ENCODE measurements around the gene MAN2A1.
"Not testable (repeated sequence)": the region's sequence is repeated elsewhere in the genome, so short reads cannot be mapped to it uniquely, and the experiment has no call there.

Gene MAN2A1

DNA sequence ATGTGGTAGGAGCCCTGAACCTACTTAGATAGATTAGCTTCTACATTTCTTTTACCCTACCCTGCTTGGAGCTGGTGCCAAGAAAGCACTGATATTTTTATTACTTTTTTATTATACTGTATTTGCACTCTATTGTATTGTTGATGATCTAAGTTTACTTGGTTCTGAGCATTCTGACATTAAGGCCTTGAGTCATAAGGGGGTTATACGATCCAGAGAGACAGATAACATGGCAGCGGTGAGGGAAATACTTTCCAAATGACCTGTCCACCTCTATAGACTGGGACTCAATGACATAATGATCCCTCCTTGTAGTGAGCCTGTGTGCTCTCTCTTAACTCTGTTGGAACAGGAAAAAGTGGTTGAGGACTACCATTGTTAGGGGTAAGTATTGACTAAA lies 176.3 kb downstream of the MAN2A1 start:
- DNase-seq (ENCODE audit: low read depth in 2 of 2) = no peak

DNA sequence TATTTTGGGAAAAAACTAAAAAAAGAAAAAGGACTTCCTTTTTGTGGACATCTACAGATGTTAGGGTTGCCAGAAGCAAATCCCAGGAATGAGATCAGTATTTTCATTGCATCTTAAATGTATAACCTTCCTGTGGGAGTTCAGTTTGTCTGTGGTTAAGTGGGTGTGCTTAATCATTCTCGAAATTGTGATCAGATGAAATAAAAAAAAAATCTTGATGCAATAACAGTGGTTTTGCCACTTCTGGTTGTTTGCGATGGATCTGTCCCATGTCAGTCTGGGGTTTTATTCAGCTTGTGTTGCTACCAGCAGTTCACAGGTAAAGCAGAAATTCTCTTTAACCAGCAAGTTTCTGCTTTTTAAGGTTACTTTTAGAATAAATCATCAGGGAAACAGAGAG lies 179.0 kb downstream of the MAN2A1 start:
- DNase-seq (ENCODE audit: low read depth in 2 of 2) = no peak

DNA sequence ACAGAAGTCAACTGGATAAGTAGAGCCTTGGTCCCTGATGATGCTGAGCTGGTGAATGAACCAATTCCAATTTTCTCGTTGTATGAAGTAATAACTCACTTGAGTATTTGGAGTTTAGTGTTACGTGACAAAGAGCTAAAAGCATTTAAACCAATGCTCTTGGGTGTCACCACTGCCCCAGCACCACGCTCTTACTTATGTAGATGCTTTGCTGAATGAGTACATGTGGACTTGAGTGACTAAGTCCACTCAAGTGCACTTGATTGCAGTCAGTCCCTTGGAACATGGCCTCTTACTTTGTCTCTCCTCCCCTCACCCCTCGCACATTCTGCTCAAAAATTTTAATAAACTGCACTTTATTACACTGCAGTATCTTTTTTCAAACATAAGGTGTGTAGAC lies 184.0 kb downstream of the MAN2A1 start:
- no peak for DNase-seq (ENCODE audit: low read depth in 2 of 2)

DNA sequence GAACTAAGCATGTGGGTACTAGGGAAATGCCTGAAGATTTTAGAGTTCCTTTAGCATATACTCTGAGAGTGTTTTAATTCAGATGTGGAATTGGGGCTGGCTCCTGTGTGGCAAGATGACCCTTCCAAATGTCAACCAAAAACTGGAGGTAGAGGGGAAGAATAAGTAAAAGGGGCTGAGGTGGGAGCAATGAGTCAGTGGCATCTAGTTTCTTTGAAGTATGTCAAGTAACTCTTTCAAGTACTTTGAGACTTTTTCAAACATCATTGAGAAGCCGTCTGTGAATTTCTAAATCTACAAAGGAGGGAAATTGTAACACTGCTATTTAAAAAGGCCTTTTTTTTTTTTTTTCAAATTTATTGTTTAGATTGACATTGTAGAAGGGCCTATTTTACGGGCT lies 184.4 kb downstream of the MAN2A1 start:
- no peak for DNase-seq (ENCODE audit: low read depth in 2 of 2)

DNA sequence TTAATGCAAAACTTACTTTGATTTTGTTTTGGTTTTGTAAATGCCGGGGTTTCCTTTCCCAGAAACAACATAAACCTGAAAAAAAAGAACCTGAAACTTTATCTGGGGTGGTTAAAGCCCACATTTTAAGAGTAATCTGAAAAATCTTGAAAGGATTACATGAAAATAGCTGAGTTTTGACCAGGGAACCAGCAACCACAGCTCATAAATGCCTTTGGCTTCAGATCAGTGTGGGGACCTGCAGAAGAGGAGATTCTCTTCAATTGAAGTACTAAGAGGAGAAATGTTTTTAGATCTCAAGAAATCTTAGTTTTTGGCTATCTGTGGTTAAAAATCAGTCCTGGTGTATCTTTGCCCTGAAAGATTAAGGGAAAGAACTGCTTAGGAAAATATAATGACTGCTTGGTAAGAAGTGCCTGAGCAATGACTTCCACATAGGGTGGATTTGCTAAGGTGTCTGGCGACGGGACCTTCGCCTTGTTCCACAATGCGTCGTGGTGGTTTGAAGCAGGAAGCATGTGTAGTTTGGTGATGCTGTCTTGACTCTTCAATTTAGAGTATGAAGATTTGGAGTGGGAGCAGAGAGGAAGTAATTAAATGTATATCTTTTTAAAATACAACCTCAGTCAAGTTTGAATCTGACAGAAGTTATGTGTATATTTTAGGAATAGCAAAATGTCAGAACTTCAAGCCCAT lies 186.5 kb downstream of the MAN2A1 start:
- no peak for DNase-seq (ENCODE audit: low read depth in 2 of 2)

DNA sequence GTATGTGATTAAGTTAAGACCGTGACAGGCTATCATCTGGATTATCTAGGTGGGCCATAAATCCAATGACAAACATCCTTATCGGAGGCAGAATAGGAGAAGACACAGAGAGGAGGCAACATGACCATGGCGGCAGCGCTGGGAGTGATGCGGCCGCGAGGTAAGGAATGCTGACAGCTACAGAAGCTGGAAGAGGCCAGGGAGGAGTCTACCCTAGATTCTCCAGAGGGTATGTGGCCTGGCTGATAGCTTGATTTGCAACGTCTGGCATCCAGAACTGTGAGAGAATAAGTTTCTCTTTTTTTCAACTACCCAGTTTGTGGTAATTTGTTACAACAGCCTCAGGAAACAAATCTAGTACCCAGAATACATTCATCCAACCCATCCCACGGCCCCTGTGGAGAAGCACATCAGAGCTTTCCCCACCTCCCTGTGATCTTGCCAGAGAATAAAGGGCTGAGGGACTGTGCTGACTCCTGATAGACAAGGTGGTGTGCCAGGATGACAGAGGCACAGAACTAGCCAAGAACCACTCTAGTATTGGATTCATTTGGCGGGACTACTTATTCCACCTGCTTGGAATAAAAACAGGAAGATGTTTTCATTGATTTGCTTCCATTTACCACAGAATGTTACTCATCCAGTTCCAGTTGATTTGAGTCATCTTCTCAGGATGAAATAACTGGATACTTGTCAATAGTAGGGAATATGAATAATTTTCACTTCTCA lies 187.4 kb downstream of the MAN2A1 start:
- DNase-seq (ENCODE audit: low read depth in 2 of 2) = no peak

DNA sequence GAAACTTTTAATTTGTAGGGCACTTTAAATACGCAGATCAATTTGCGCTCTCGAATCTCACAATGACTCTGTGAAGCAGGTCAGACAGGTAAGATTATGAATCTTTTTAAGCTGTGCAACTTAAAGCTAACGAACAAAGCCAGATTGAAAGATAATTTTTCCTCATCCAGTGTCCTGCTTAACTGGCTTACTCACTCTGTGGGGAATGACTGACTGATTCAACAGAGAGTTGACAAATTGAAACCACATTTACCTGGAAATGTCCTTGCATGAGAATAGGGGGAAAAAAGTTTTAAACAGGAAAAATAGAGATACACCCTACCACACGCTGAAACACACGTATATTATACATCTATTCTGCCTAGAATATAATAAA lies 187.9 kb downstream of the MAN2A1 start:
- DNase-seq (ENCODE audit: low read depth in 2 of 2) = no peak

DNA sequence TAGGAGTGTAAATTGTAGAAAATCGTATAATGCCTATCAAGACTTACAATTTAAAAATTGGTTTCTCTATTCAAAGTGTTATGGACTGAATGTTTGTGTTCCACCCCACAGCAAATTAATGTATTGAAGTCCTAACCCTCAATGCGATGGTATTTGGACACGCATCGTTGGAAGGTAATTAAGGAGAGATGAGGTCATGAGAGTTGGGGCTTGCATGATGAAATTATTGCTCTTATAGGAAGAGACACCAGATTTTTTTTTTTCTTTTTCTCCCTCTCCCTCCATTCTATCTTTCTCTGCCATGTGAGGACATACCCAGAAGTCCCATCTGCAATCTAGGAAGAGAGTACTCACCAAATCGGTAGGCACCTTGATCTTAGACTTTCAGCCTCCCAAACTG lies 189.2 kb downstream of the MAN2A1 start:
- no peak for DNase-seq (ENCODE audit: low read depth in 2 of 2)

DNA sequence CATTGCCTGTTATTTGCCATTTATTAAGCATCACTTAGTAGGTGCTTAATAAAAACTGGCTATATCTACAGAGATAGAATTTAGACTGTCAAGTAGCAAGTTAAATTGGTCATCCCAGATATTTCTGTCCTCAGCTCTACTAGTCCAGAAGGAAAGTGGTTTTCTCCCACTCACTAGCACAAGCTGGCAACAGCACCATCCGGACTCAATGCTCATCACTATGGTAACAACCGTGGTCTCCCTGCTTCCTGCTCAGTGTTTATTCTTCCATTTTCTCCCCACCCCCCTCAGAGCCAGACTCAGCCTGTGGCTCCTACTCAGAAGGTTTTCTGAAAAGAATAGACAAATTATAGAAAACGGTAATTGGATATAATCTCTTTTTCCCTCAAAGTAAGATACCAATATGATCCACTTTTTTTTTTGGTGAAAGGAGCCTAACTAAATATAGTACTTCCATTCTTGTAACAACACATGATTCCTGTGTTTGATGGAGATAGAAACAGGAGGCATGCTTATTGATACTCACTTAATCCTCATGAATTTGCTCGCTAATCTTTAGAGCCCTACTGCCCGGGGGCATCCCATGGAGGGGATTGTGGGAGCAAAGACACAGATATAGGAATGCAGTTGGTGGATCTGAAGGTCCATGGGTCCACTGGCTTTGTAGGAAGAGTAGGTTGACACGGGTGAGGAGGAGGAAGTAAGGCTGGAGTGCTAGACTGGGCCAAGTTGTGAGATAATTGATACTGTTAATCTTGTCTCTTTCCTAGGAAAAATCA lies 191.4 kb downstream of the MAN2A1 start:
- no peak for DNase-seq (ENCODE audit: low read depth in 2 of 2)

DNA sequence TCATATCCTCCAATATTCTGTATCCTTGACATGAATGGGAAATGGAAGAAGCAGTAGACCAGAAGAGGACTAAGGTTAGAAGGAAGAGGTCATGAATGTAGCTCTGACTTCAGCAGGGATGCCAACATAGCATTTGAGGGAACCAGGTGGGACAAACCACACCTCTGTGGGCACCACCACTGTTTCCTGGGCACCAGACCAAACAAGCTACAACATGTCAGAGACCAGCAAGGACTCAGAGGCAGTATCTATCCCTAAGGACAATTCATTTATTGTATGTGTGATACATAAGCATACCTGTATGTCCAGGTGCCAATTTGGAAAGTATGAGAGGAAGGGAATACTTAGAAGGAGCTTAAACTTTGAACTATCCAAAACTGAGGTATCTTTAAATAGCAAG lies 192.8 kb downstream of the MAN2A1 start:
- DNase-seq (ENCODE audit: low read depth in 2 of 2) = no peak

DNA sequence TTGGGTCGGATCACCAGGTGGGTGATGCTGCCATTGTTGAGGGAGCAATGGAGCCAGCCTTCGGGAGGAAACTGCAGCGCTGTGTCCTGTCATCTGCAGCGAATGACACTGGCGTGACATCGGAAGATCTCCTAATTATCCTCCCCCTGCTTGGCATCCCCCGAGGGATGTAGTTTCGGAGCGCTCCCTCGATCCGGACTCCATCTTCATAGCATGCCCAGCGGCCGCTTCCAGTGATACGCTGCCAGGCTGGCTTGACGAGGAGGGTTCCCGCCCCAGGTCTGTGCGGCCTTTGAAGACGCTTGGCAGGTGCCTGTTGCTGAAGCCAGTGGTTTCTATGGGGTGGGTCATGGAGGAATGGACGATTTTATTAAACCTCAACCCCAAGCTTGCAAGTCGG lies 194.9 kb downstream of the MAN2A1 start:
- DNase-seq (ENCODE audit: low read depth in 2 of 2) = no peak

DNA sequence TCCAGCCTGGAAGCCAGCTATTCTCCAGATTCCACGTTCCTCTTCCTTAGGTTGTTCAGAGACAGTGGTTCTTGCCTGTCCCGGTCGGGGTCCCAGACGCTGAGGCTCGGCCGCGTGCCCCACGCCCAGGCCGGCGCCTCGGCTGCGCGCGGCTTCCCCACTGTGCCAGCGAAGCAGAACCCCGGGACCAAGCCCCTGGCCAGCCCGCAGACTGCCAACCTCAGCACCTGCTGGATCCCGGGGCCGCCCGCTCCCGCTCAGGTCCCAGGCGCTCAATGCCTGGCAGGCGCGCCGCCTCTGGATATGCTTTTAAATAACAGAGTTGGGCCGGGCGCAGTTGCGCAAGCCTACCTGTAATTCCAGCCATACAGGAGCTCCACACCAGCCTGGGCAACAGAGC lies 195.5 kb downstream of the MAN2A1 start:
- no peak for DNase-seq (ENCODE audit: low read depth in 2 of 2)

DNA sequence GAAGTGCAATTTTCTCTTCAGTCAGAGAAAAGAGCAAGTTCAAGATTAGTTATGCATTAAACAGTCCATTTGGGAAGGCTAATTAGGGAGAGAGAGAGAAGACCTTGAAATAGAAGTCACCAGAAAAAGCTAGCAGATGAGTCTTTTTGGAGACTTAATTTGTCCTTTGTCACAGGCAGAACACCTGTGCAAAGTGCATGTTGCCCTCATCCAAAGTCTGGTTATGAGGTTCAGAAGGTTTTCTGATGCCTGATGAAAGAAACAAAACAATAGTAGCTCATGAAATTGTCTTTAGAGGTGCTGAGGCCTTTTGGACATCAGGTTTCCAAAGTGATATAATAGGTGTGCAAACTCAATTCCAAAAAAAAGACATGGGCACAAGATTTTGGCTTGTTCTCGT lies 199.3 kb downstream of the MAN2A1 start:
- DNase-seq (ENCODE audit: low read depth in 2 of 2) = no peak

DNA sequence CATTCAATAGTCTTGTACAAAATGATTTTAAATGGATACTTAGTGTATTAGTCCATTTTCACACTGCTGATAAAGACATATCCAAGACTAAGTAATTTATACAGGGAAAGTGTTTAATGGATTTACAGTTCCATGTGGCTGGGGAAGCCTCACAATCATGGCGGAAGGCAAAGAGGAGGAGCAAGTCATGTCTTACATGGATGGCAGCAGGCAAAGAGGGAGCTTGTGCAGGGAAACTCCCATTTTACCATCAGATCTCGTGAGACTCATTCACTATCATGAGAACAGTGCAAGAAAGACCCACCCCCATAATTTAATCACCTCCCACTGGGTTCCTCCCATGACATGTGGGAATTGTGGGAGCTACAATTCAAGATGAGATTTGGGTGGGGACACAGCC lies 203.5 kb downstream of the MAN2A1 start:
- DNase-seq (ENCODE audit: low read depth in 2 of 2) = not testable (repeated sequence)

DNA sequence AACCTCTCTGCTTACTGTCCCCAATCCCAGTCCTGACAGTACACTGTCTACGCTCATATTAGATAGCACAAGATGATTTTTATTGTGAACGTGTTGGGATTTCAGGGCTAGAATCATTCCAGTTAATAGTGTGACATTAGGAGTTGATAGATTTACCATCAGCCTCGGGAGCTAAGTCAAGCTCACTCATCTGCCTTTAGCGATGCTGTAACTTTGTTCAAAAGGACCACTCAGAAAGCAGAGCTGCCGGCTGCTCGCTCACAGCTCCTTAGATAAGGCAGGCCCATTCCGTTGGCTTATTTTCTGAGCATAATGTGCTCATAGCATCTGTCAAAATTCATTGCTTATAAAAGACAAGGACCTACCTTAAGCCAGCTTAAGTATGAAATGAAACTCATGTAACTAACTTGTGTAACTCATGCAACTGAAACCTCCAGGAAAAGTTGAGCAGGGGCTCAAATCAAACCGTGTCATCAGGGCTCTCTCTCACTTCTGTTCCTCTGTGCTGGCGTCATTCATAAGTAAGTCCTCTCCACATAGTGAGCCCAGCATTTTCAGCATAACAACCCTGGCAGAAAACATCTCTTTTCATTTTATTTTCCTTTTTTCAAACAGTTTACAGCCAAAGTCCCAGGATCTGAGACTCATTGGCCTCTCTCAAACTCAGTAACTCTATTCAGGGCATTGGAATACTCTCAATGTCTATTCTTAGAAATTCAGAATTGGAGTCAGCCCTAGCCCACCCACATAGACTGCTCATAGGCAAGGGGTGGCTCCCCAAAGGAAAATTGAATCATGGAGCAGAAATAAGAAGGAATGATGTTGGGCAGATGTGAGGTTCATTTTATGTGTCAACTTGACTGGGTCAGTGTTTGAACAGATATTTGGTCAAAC lies 208.8 kb downstream of the MAN2A1 start:
- DNase-seq (ENCODE audit: low read depth in 2 of 2) = no peak

DNA sequence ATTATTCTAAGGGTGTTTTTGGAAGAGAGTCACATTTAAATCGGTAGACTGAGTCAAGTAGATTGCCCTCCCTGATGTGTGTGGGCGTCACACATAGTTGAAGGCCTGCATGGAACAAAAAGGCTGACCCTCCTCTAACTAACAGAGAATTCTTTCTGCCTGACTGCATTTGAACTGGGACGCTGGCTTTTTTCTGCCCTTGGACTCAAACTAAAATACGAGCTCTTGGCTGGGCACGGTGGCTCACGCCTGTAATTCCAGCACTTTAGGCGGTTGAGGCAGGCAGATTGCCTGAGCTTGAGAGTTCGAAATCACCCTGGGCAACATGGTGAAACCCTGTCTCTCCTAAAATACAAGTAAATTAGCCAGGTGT lies 209.4 kb downstream of the MAN2A1 start:
- no peak for DNase-seq (ENCODE audit: low read depth in 2 of 2)

DNA sequence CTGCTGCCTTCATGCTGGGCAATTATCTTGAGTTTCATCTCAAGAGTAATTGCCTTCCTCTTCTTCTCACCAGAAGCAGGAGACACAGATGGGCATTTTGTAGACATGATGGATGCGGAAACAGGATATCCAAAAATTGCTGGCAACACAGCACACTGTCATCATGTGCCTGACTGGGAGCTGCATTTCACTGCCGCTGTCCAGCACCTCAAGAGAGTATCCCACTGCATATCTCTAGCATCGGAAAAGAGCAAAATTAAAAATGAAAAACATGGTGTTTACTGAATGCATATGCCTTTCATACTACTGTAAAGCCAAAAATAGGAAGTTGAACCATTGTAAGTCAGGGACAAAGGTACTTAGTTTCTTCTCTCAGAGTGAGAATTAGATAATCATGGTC lies 210.7 kb downstream of the MAN2A1 start:
- DNase-seq (ENCODE audit: low read depth in 2 of 2) = no peak

DNA sequence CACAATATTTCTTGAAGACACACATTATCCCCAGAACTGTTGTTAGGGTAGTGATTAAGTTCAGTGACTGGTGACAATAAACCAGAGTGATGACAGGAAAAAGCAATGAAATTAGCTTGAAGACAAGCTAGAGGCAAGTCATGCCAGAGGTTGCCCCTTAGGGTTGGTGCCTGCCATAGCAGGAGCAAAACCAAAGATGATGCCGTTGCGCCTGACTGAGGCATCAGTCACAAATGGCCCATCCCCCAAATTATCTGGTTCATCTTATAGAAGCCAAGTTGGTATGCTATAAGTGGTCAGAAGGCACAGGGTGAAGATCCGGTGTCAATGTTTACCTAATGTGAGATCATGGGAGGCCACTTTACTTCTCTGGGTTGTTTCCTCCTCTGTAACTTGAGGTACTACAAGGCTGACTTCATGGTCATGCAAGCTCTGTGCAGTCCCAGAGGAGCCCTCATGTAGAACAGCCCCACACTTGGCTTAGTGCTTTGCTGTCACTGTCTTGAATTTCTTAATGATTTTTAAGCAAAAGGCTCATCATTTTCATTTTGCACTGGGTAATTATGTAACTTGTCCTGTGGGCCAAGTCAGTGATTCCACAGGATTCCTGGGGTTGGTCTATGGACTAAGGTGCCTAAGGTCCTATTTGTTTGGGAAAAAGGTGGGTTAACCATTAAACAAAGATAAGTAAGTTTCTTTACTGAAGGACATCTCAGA lies 211.3 kb downstream of the MAN2A1 start:
- no peak for DNase-seq (ENCODE audit: low read depth in 2 of 2)

DNA sequence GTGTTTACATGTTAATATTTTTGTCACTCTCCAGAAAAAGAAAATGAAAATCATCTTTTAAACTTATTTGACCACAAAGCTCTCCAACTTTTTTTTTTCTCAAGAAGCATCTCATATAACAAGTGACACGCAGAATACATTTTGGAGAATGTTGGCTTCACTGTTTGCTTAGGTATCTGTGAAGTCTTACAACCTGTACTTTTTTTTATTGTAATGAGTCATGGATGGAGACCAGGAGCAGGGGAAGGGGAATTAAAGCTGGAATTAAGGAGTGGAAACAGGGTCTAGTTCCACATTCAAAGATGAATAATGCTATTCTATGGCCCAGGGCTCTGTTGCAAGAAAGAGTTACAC lies 211.9 kb downstream of the MAN2A1 start:
- no peak for DNase-seq (ENCODE audit: low read depth in 2 of 2)

DNA sequence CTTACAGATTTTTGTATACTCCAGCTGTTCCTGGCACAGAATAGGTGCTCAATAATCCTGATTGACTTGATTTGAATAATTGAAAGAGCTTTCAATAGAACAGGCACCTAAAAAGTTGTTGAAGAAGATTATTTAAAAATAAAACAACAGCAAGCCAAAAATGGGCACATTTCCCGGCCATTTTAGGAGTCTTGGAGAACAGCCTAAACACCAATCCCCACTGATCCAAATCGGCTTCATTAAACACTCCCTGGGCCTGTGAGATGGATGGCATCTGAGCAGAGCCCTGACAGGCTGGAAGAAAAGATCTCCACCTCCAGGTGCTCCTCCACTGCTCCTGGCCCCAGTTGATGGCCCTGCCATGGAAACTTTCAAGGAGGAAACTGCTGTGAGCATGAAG lies 213.3 kb downstream of the MAN2A1 start:
- no peak for DNase-seq (ENCODE audit: low read depth in 2 of 2)

DNA sequence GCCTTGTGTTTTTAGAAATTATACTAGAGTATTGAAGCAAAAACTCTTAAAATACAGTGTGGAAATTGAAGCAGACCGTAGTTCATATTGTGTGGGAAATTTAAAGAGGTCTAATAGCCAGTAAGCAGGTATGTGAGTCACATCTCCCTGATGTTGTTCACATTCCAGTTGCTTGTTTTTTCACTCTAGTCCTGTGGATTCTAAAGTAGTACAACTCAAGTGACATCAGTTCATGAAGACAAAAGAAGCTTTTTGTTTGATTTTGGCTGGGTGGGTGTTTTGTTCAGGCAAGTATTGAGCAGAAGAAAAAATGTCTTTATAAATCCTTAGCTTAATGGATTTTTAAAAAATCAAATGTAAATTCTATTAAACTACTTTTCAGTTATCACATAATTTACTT lies 216.2 kb downstream of the MAN2A1 start:
- DNase-seq (ENCODE audit: low read depth in 2 of 2) = no peak

All from stimulated activated CD4-positive, alpha-beta T cell treated with anti-CD3 and anti-CD28 coated beads, Interleukin-15, amount 100 ng/mL, for 48 hours (primary cell).